Measurements from ENCODE around the gene PPP2R2C. TPM values are rescaled to one million over a fixed set of nuclear protein-coding genes. Genes with fewer than 3 reads are reported as not detected.

Gene PPP2R2C
- total RNA-seq, 1 donor from 2014 or later = 0.34 TPM

GRCh38 chr4:6339818-6340445, 132.5 kb downstream of the PPP2R2C start:
- DNase-seq = no peak

- DNase-seq = no peak
Observed at GRCh38 chr4:6338951-6339817, 133.2 kb downstream of the PPP2R2C start.

- no peak for DNase-seq
Observed at GRCh38 chr4:6338175-6338950, 134.1 kb downstream of the PPP2R2C start.

GRCh38 chr4:6337331-6337935, 135.0 kb downstream of the PPP2R2C start:
- DNase-seq = no peak

GRCh38 chr4:6336166-6336565, 136.2 kb downstream of the PPP2R2C start:
- DNase-seq = no peak

- no peak for DNase-seq
Observed at GRCh38 chr4:6335040-6335590, 137.3 kb downstream of the PPP2R2C start.

- no peak for DNase-seq
Observed at GRCh38 chr4:6334203-6334887, 138.1 kb downstream of the PPP2R2C start.

GRCh38 chr4:6333301-6334202, 138.9 kb downstream of the PPP2R2C start:
- peak; percentile 51 for DNase-seq

- no peak for DNase-seq
Observed at GRCh38 chr4:6332669-6333050, 139.8 kb downstream of the PPP2R2C start.

- DNase-seq = peak; percentile 65
Observed at GRCh38 chr4:6332042-6332668, 140.3 kb downstream of the PPP2R2C start.

- no peak for DNase-seq
Observed at GRCh38 chr4:6331468-6331867, 140.9 kb downstream of the PPP2R2C start.

- peak; percentile 62 for DNase-seq
Observed at GRCh38 chr4:6331018-6331417, 141.4 kb downstream of the PPP2R2C start.

GRCh38 chr4:6330384-6330767, 142.0 kb downstream of the PPP2R2C start:
- DNase-seq = no peak

- no peak for DNase-seq
Observed at GRCh38 chr4:6329478-6330383, 142.7 kb downstream of the PPP2R2C start.

GRCh38 chr4:6328526-6328925, 143.9 kb downstream of the PPP2R2C start:
- DNase-seq = no peak

GRCh38 chr4:6327220-6327917, 145.0 kb downstream of the PPP2R2C start:
- DNase-seq = peak; percentile 85

GRCh38 chr4:6326312-6327060, 145.9 kb downstream of the PPP2R2C start:
- DNase-seq = no peak

GRCh38 chr4:6325788-6326290, 146.6 kb downstream of the PPP2R2C start:
- DNase-seq = no peak

All from dermis blood vessel endothelial cell (primary cell).